MCF 10A (cell line): ENCODE measurements around the gene RAC2. TPM values are rescaled to one million over a fixed set of nuclear protein-coding genes. Genes with fewer than 3 reads are reported as not detected.
A peak's percentile ranks its signal among the peaks of the same experiment; 100 is the strongest.
"Not testable (repeated sequence)": the region's sequence is repeated elsewhere in the genome, so short reads cannot be mapped to it uniquely, and the experiment has no call there.

ENCODE experiments used
- BruUV-seq: library from RNA; stranded (reverse); fragments of 400-500 nt; replicated peaks from 2 replicates; lab custom pipeline; 2021; lab: Mats Ljungman, UMichigan
- CTCF ChIA-PET: fragments of 300-600 bp; sonication (Branson Sonifier 250); formaldehyde crosslinking; extraction: SDS; loops from one replicate; lab custom pipeline; 2021; ENCODE audit warnings: antibody characterized with exemption, inconsistent platforms; lab: Yijun Ruan, JAX
- POLR2A ChIA-PET: fragments of 300-600, 350-650 bp; sonication (Branson Sonifier 250); formaldehyde crosslinking; extraction: SDS; loops from one replicate; lab custom pipeline; 2020; ENCODE audit warnings: antibody characterized with exemption, inconsistent platforms; lab: Yijun Ruan, JAX
- DNase-seq: peaks from one replicate; pipeline ENCODE4 v3.0.0-alpha.2; 2018; ENCODE audit not compliant: unreplicated experiment
- H3K27ac Mint-ChIP-seq: one replicate; pipeline ENCODE4 v1.8.0; 2022; ENCODE audit warnings: mild to moderate bottlenecking, low read depth, mixed read lengths; ENCODE audit not compliant: unreplicated experiment
- H3K27me3 Mint-ChIP-seq: one replicate; pipeline ENCODE4 v1.8.0; 2022; ENCODE audit warnings: mixed read lengths; ENCODE audit not compliant: insufficient read depth, unreplicated experiment
- H3K36me3 Mint-ChIP-seq: one replicate; pipeline ENCODE4 v1.8.0; 2022; ENCODE audit warnings: mild to moderate bottlenecking, moderate library complexity, mixed read lengths; ENCODE audit not compliant: insufficient read depth, unreplicated experiment
- H3K4me1 Mint-ChIP-seq: one replicate; pipeline ENCODE4 v1.8.0; 2022; ENCODE audit warnings: mixed read lengths; ENCODE audit not compliant: insufficient read depth, unreplicated experiment
- H3K4me3 Mint-ChIP-seq: one replicate; pipeline ENCODE4 v1.8.0; 2022; ENCODE audit warnings: mild to moderate bottlenecking, moderate library complexity, mixed read lengths; ENCODE audit not compliant: unreplicated experiment
- H3K9me3 Mint-ChIP-seq: one replicate; pipeline ENCODE4 v1.8.0; 2022; ENCODE audit warnings: mixed read lengths; ENCODE audit not compliant: unreplicated experiment
- intact Hi-C: fragments of 100-400 bp; cut with micrococcal nuclease; formaldehyde crosslinking; loops from 2 replicates; pipeline ENCODE4 v1.14.1; 2022
- total RNA-seq: library from RNA; stranded (reverse); gene quantifications from 2 replicates; pipeline ENCODE4 v1.2.3, GENCODE V29; 2022
- TF ChIP-seq, protein P1 (sequence below): fragments of 200-600 bp; IDR thresholded peaks from one replicate; pipeline ENCODE4 v1.8.0; 2022; ENCODE audit warnings: antibody characterized with exemption, mild to moderate bottlenecking; ENCODE audit not compliant: unreplicated experiment

The RAC2 gene
- total RNA-seq, 1 experiment from 2014 or later: 42.4 TPM

DNA sequence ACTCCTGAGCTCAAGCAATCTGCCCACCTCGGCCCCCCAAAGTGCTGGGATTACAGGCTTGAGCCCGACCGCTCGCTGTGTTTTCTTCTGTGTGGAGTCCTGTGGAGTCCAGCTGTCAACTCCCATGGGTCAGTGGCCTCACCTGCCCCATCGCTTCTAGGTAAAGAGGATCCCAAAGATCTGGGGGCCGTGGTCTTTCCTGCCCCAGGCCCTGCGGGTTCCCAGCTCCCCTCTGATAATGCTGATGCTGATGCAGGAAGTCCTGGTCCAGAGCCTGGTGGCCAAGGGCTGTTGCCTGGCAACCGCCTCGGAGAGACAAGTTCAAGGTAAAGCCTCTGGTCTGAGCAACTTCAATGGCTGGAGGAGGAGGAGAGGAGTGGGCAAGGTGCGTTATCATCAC is 41.4 kb downstream of the RAC2 start:
- BruUV-seq: no TSS peak
- no peak overlapping the region for H3K4me3 Mint-ChIP-seq
- DNase-seq: no peak
- TF ChIP-seq, protein P1, sequence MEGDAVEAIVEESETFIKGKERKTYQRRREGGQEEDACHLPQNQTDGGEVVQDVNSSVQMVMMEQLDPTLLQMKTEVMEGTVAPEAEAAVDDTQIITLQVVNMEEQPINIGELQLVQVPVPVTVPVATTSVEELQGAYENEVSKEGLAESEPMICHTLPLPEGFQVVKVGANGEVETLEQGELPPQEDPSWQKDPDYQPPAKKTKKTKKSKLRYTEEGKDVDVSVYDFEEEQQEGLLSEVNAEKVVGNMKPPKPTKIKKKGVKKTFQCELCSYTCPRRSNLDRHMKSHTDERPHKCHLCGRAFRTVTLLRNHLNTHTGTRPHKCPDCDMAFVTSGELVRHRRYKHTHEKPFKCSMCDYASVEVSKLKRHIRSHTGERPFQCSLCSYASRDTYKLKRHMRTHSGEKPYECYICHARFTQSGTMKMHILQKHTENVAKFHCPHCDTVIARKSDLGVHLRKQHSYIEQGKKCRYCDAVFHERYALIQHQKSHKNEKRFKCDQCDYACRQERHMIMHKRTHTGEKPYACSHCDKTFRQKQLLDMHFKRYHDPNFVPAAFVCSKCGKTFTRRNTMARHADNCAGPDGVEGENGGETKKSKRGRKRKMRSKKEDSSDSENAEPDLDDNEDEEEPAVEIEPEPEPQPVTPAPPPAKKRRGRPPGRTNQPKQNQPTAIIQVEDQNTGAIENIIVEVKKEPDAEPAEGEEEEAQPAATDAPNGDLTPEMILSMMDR: no peak
- H3K9me3 Mint-ChIP-seq: no peaks in the 10 kb centered on the region
- POLR2A ChIA-PET: no interaction called here
- H3K4me1 Mint-ChIP-seq: peaks cover 7% of the 10 kb centered on the region
- CTCF ChIA-PET: interaction anchor here (0.7 to 0.9 kb wide), 2 partner anchors 86 to 197 kb away, joined by 3 to 5 read pairs; no protein-coding TSS in a partner anchor
- H3K27ac Mint-ChIP-seq: no peak overlapping the region
- H3K36me3 Mint-ChIP-seq: no peaks in the 10 kb centered on the region
- intact Hi-C loops: no loop called here
- no peaks in the 10 kb centered on the region for H3K27me3 Mint-ChIP-seq

DNA sequence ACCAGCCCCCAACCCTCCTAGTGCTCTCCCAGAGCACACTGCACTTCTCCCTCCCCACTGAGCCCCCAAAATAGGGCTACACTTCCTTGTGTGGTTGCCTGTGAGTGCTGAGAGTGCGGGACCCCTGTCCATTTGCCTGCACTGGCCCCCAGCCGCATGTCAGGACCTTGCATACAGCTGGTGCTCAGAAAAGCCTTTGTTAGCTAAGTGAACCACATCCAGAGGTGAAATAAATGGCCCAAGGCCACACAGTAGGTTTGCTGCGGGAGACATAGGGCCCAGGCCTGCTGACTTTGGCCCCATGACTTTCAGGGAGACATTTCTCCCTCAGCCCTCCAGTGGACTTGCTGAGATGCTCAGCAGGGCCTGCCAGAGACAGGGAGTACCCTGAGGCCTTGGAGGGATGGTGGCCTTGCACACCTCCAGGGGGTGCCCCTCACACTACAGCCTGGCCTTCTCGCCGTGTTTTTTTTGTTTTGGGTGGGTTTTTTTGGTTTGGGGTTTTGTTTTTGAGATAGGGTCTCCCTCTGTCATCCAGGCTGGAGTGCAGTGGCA is 42.0 kb downstream of the RAC2 start:
- TF ChIP-seq, protein P1: no peak
- Mint-ChIP-seq H3K4me3 (no peak overlapping the region), H3K4me1 (peaks cover 13% of the 10 kb centered on the region), H3K27me3 (no peaks in the 10 kb centered on the region), H3K9me3 (no peaks in the 10 kb centered on the region), H3K36me3 (no peaks in the 10 kb centered on the region), H3K27ac (no peak overlapping the region)
- CTCF ChIA-PET: interaction anchor here (0.6 to 1.5 kb wide), 5 partner anchors 36 to 197 kb away, joined by 3 to 6 read pairs (median 5); no protein-coding TSS in a partner anchor
- no TSS peak for BruUV-seq
- DNase-seq: no peak
- intact Hi-C loops: no loop called here
- POLR2A ChIA-PET: interaction anchor here (1.0 kb wide), 1 partner anchor 674 kb away, joined by 3 read pairs; no protein-coding TSS in a partner anchor

DNA sequence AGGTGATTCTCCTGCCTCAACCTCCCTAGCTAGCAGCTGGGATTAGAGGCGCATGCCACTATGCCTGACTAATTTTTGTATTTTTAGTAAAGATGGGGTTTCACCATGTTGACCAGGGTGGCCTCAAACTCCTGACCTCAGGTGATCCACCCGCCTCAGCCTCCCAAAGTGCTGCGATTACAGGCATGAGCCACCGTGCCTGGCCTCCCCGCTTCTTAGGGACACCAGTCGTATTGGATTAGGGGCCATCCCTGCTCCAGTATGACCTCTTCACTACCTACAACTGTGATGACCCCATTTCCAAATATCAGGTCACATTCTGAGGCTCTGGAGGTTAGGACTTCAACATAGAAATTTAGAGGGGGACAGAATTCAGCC is 42.6 kb downstream of the RAC2 start:
- H3K9me3 Mint-ChIP-seq, H3K4me3 Mint-ChIP-seq, H3K27ac Mint-ChIP-seq, H3K27me3 Mint-ChIP-seq, DNase-seq, BruUV-seq, intact Hi-C loops, H3K36me3 Mint-ChIP-seq: not testable (repeated sequence)
- POLR2A ChIA-PET: interaction anchor here (1.0 kb wide), 1 partner anchor 673 kb away, joined by 3 read pairs; no protein-coding TSS in a partner anchor
- CTCF ChIA-PET: interaction anchor here (1.1 to 2.6 kb wide), 3 partner anchors 9 to 35 kb away, joined by 3 to 14 read pairs (median 6); no protein-coding TSS in a partner anchor
- H3K4me1 Mint-ChIP-seq: peaks cover 19% of the 10 kb centered on the region

DNA sequence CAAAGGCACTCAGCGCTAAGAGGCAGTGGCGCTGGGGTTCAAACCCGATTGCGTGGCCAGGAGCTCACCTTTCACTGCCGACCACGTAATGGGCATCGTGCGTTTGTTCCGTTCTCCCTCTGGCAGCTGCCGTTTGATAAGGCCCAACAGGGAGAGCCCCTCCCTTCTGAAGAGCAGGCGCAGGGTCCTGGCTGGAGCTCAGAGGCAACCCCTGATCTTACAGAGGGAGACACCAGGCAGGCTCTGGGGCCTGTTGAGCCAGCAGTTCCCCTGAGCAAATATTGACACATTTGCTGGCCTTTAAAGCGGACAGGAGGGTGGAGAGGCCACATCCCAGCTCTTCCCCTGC is 44.3 kb downstream of the RAC2 start:
- no peak for DNase-seq
- POLR2A ChIA-PET: interaction anchor here (0.6 to 1.8 kb wide), 17 partner anchors 14 to 1508 kb away, joined by 3 to 9 read pairs (median 3); partner anchors contain the start of genes FOXRED2, IFT27 and TST
- no TSS peak for BruUV-seq

More for the DNA sequence above, 44.3 kb downstream of the RAC2 start:
- Mint-ChIP-seq H3K36me3 (no peaks in the 10 kb centered on the region), H3K4me3 (peak overlapping the region; percentile 81), H3K9me3 (no peaks in the 10 kb centered on the region), H3K4me1 (peaks cover 25% of the 10 kb centered on the region), H3K27me3 (no peaks in the 10 kb centered on the region), H3K27ac (peak overlapping the region; percentile 35)
- intact Hi-C loops: loop anchor here (1.0 to 10.0 kb wide), 3 partner anchors 121 to 417 kb away; no protein-coding TSS in a partner anchor
- TF ChIP-seq, protein P1: no peak
- CTCF ChIA-PET: interaction anchor here (0.6 to 3.4 kb wide), 27 partner anchors 10 to 506 kb away, joined by 3 to 23 read pairs (median 4); partner anchors contain the start of gene RAC2
